ENCODE results near the gene HM13. TPM values are rescaled to one million over a fixed set of nuclear protein-coding genes. Genes with fewer than 3 reads are reported as not detected.

HM13 gene
- total and polyA plus RNA-seq, 2 of the 13 experiments (the other 11 are each of a cell fraction or from before 2014, with no cell fraction given): 118 to 243 TPM

GRCh38 chr20:31573555-31574321 lies 59.5 kb downstream of the HM13 start (continued):
- TF ChIP-seq RBAK (CRISPR knock-in tag; IDR thresholded peaks at IDR 0.05) (no peak), ZNF343 (CRISPR knock-in tag; IDR thresholded peaks at IDR 0.05) (no peak), NFATC3 (CRISPR knock-in tag; IDR thresholded peaks at IDR 0.05) (peak; percentile 50; the same call in 1 of the 2 replicates), ZNF407 (CRISPR knock-in tag; IDR thresholded peaks at IDR 0.05; ENCODE audit: not compliant biosample characterization) (no peak), ZNF432 (CRISPR knock-in tag; IDR thresholded peaks at IDR 0.05; ENCODE audit: borderline replicate concordance) (no peak), ZNF549 (CRISPR knock-in tag; IDR thresholded peaks at IDR 0.05) (no peak), ZNF430 (CRISPR knock-in tag; IDR thresholded peaks at IDR 0.05) (0 out of 2 replicates have a peak, but pooled peaks have one; percentile 6), ZNF883 (CRISPR knock-in tag; IDR thresholded peaks at IDR 0.05; ENCODE audit: not compliant biosample characterization) (no peak), SYNCRIP (IDR thresholded peaks at IDR 0.05; ENCODE audit: insufficient read depth, low read depth, low read length) (no peak), NR3C1 (CRISPR knock-in tag; IDR thresholded peaks at IDR 0.05) (no peak), ZBTB26 (CRISPR knock-in tag; IDR thresholded peaks at IDR 0.05; ENCODE audit: borderline replicate concordance) (peak; percentile 75), ZFX (CRISPR knock-in tag; IDR thresholded peaks at IDR 0.05; ENCODE audit: low read depth) (no peak), FUBP1 (CRISPR knock-in tag; IDR thresholded peaks at IDR 0.05; ENCODE audit: borderline replicate concordance) (no peak), NFYB (CRISPR knock-in tag; IDR thresholded peaks at IDR 0.05) (no peak), RBFOX2 (IDR thresholded peaks at IDR 0.05; ENCODE audit: low read depth, low read length) (no peak), ZBTB3 (CRISPR knock-in tag; IDR thresholded peaks at IDR 0.05; ENCODE audit: borderline replicate concordance, low read depth) (no peak)

Measured in HepG2 (cell line).